ENCODE results near the gene WASF2.

DNA sequence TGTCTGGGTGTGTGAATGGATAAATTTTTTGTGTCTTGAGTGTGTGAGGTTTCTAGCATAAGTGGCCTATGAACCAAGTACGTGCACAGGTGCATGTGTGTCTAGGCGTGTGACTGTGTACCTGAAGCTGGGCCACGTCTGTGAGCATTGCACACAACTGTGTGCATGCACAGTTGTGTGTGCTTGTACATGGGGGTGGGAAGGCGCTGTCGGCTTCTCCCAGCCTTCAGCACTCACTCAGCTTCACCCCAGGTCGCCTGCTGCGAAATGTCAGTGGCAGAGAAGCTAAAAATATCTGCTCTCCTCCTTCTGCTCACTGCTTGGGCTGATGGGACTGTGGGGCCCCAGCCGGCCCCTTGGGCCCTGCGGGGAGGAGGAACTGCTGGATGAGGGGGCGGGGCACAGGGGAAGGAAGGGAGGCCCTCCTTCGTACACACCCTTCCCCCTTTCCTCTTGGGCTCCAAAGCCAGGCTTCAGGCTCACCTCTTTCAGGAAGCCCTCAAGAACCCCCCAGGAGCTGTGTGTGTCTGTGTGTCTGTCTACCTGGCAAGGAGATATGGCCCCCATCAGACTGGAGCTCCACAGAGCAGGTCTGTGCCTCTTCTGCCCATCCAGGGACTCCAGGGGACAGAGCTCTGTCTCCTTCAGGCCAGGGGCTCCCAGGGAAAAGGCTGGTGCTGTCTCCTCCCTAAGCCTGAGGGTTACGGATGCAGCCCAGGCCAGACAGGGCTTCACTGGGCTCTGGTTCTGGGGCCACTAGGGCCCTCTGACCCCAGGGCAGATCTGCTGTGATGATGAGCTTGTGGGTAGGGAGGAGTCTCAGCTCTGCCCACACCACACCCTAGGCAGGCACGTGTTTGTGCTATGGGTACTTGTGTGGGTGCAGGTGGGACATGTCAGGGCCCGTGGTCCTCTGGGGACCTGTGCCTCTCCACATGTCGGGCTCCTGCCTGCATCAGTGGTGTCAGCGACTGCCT lies 35.6 kb upstream of the WASF2 start:
- TF ChIP-seq GATA3 (IDR thresholded peaks at IDR 0.05; ENCODE audit: low read depth, low read length): no peak
- no peak for TF ChIP-seq GATA2 (IDR thresholded peaks at IDR 0.05; ENCODE audit: low read depth, low read length)
